ENCODE results near the gene CDH4.

CDH4 gene

DNA sequence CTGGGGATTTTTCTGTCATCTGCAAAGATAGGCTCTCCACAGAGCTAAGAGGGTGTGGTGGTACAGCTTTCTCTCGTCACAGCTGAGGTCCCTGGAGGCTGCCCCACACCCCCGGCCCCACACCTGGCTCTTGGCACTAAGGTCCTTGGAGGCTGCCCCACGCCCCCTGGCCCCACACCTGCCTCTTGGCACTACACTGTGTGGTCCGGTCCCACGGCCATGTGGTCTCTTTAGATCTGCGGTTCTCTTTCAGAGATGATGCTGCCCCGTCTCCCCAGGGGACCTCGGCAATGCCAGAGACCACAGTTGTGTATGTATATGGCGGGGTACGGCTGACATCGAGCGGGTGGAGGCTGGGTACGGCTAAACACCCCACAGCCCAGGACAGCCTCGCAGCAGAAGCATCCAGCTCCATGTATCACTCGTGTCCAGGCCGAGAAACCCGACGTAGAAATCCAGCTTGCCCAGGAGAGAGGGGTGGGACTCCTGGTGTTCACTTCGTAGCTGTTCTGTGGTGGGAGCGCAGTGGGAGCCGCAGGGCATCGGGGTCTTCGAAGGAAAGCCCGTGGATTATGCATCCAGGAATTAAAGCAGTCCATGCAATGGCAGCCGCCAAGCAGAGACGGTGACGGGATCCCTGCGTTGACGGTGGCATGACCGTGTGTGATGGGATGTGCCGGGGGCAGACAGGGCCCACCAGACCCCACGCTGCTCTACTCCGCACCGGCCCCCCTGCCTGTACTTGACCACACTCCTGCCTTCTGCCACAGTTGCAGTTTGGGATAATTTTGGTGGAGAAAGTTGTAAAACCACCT lies 292.1 kb downstream of the CDH4 start:
- DNase-seq, result no peak

DNA sequence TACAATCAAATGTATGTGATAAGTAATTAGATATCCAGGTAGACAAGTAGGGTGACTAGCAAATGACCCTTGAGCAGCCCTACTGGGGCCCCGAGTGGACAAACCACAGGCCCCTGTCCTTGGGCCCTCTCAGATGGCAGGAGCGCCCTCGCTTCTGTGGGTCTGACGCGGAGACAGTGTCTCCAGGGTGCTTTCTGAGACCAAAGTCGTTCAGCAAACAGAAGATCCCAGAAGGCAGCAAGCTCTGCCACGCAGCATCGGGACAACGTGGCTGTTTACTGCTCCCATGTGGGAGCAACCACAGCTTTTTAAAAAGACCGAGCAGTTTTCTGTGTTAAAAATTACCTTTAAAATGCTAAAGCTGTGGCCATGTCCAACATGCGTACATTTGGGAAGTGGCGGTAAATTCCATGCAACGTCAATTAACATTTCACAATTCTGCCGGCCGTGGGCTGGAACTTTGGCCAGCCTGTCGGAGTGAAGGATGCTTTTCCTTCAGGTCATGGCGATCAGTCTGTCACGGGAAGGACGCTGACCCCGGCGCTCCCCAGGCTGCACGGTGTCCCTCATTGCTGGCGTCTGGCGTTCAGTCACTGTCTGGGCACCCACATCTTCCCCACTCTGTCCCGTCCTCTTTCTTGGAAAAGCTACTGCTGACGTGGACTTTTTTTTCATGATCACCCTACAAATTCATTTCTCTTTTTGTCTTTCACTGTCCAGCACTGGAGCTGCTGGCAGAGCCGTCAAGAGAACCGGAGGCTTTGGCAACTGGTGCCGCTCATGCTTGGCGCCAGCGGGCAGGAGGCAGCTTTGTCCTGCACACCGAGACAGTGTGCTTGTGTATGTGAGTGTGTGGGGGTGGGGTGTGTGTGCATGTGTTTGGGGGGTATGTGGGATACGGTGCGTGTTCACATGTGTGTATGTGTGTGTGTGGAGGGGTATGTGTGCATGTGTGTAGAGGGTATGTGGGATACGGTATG lies 293.1 kb downstream of the CDH4 start:
- DNase-seq, result no peak

DNA sequence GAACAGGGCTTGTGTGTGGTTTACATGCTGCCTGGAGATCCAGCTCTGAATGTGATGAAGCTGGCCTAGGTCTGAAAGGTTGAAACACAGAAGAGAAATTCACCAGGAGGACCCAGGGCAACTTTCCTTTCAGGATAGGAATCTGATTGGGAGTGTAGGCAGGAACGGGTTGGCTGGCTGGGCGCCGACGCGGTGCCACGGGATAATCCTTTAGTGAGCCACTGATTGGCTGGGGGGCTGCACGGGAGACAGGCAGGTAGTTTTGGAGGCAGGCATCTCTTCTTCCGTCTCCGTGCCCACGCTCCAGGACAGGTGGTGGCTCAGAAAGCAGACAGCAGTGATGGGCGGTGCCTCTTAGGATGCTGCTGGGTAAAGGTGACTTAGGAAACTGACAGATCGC lies 294.6 kb downstream of the CDH4 start:
- no peak for DNase-seq

DNA sequence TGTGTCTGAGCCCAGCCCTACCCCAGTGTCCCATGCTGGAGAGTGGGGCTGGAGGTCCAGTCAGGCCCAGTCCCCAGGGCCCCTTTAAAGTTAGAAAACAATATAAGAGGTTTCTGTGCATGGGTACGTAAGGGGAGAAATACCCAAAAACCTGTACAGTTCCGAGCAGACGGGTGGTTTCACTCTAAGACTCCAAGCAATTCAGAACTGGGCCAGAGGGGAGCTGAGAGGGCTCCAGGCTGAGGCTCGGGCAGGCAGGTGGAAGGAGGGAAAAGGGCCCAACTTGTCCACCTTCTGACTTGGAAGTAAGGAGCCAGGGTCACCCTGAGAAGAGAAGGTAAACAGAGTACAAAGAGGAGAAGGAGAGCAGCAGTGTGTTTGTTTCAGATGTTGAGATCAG lies 296.0 kb downstream of the CDH4 start:
- DNase-seq, result no peak

DNA sequence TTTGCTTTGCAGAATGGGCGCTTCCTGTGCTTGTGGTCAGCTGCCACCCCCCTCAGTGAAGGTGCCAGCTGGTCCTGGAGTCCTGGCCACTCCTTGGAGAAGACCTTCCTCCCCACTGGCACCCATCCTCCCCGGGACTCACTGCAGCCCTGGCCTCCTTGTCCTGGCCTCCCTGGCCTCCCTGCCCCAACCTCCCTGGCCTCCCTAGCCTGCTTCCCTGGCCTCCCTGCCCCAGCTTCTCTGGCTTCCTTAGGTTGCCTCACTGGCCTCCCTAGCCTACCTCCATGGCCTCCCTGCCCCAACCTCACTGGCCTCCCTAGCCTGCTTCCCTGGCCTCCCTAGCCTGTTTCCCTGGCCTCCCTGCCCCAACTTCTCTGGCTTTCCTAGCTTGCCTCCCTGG lies 297.8 kb downstream of the CDH4 start:
- no peak for DNase-seq

DNA sequence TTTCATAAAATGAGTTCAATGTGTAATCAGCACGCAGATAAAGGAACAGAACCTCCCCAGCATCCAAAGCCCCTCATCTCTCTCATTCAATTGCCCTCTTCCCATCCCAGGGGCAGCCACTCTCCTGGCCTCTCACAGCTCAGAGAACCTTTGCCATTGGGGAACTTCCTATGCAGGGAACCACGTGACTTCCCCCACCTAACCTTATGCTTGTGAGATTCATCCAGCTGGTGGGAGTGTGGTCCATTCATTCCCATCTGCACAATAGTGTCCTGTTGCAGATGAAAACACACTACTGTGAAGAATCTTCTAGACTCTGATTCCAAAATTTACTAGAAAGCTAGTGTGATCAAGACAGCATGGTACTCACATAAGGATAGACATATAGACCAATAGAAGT lies 299.3 kb downstream of the CDH4 start:
- no peak for DNase-seq

DNA sequence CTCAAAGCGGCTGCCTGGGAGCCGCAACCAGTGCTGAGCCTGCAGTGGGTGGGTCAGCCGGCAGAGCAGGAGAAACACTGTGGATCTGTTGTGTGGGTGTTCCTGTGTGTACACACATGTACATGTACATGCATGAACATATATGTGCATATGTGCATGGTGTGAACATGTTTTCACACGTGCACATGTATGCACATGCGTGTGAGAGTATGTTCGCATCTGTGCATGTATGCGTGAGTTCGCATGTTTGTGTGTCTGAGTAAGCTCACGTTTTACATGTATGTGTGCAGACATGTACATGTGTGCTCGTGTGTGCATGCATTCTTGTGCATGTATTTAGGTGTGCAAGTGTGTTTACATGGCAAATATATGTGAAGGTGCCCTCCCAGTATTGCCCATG lies 302.6 kb downstream of the CDH4 start:
- DNase-seq, result no peak

DNA sequence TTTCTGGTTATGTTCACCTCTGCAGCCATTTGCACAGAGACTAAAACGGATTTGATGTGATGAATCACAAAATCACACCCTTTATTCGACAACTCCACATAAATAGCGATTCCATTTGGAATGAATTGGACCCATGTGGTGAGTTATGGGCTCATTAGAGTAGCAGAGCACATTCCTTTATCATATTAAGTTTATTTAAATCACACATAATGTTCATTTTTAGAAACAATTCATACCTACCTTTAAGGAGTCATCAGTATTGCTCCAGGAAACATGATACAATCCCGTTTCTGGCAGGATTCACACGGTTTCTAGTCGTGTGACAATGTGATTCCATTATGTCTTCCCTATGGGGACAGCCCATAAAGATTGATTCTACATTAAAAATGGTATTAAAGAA lies 303.5 kb downstream of the CDH4 start:
- DNase-seq, result no peak

DNA sequence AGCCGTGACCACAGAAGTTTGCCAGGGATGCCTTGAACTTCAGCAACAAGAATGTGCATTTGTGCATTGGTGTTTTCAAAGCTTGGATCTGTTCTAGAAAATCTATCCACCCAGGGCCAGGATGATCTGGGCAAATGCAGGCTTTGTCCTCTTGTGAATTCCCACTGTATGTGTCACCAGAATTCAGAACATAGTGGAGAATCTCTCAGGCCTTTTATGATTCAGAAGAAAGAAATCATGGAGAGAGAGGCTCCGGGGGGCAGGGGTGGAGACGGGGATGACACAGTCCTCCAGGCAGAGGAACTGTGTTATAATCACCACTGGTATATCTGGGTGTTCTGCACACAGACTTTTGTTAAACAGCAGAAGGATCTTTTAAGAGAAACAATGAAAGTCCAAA lies 304.1 kb downstream of the CDH4 start:
- DNase-seq, result no peak

DNA sequence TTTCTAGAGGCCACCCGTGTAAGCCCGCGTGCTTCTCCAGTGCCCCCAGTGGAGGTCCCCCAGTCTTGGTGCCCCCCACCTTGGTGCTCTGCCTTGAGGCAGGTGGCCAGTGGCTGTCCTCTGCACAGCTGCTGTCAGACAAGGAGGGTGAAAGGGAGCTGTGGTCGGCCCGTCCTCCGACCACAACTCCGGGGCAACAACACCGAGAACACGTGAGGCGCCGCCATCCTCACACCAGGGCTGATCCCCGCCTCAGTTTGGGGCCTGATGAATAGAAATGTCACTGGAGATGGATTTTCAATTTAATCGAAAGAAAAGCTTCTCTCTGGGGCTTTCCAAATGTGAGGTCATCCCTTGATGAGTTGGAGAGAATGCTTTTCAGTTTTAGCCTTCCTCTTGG lies 304.6 kb downstream of the CDH4 start:
- DNase-seq, result no peak

DNA sequence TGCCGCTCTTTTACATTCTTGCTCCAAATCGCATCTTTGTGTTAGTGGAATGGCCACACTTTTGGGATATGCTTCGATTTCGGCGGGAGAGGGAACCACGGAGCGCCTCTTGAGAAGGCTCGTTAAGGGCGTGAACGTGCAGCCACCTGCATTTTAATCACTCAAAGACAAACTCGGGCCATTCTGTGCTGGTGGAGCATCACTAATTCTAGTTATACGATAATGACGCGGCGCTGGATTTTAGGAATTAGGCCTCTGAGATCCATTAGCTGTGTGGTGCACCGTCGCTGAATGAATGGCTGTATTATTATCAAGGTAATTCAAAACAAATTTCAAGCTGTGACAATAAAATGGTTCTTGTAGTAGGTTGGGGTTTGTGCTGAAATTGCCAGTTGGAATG lies 305.6 kb downstream of the CDH4 start:
- DNase-seq, result no peak

DNA sequence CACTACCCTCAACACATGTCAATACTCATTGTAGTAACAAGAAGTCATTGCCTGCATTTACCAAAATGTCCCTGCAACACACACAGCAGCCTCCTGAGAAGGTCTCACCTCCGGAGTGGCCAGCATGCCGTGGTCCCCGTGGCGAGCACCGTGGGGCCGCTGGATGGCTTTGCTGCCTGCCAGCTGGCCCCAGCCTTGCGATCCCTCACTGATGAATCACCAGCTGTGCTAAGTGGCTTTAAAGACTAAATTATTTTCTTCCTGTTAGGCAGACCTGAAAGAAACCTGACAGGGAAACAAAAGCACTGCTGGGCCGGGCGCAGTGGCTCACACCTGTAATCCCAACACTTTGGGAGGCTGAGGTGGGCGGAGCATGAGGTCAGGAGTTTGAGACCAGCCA lies 306.7 kb downstream of the CDH4 start:
- DNase-seq, result no peak

DNA sequence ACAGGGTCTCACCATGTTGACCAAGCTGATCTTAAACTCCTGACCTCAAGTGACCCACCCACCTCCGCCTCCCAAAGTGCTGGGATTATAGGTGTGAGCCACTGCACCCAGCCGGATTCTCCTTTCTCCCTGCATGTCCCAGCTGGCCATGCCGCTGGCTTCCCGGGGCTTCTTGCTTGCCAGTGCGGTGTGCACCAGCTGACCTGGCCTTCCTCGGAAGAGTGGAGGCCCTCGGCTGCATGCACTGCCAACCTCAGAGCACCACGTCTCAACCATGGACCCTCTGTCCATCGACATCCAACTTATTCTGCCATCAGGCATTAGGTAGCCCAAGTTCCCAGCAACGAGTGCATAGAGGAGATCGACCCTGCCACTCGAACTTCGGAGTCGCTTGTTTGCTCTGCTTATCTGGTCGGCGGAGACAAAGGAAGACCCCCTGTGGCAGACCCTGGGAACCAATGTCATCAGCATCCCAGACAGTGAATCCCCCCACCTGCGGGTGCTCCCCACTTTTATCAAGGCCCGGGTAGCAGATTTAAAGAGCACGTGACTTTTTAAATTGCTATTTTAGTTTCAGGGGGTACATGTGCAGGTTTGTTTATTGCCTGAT lies 307.8 kb downstream of the CDH4 start:
- no peak for DNase-seq

DNA sequence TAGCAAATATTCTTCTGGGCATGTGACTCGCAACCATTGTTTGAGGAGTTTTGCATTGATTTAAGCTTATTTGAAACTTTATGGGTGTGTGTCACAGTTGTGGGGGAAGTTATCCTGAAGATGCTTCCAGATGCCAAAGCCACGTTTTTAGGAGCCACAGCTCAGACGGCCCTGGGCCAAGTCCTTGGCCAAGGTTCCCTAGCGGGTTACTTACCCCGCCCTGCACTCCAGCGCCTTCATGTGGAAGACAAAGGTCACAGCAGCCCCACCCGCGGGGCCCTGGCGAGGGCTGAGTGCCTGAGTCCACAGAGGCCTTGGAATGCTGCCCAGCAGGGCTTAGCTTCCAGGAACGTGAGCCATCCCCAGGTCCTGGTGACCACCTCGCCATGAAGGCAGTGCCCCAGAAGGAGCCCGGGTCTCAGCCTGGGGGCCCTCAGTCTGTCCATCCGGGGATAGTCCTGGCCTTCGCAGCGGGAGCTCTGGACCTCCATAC lies 308.3 kb downstream of the CDH4 start:
- no peak for DNase-seq

DNA sequence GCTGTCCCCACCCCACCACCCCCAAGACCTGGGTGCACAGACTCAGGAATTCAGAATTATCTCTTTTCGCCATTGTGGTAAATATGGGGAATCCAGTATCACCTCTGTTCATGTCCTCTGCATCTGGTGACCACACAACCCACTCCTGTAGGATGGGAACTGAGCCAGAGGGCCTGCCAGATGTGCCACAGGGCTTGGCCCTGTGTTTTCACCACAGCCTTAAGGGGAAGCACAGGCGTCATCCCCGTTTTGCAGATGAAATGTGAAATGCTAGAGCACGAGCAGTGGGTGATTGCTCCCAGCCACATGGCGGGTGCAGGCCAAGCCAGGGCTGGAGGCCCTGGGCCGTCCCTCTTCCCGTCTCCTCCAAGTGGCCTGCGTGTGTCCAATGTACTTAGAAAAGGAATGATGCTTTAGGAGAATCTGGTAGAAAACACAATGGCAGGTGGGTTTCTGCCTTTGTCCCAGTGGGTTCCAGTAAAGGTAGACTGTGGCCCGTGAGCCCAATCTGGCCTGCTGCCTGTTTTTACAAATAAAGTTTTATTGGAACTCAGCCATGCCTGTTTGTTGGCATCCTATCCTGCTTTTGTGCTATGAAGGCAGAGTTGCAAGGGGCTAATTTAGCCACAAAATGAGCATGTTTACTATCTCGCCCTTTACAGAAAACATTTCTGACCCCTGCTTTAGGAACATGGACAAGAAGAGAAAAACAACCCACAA lies 309.2 kb downstream of the CDH4 start:
- DNase-seq, result no peak

DNA sequence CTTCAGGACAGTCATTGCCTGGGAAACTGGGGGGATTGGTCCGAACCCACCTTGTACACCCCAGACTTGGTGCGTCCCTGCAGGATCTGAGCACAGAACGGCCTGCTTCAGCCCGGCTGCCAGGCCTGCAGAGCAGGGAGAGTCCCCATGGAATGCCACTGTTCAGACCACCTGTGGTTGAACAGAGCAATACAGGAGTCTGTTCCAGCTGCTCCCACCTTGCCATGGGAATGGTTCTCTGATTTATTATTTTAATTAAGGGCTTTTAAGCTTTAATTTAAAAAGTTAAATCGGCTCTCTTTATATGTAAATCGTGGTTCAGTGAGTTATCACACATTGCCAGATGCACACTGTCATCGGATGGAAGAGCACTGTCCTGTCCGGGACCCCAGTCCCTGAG lies 310.4 kb downstream of the CDH4 start:
- no peak for DNase-seq

DNA sequence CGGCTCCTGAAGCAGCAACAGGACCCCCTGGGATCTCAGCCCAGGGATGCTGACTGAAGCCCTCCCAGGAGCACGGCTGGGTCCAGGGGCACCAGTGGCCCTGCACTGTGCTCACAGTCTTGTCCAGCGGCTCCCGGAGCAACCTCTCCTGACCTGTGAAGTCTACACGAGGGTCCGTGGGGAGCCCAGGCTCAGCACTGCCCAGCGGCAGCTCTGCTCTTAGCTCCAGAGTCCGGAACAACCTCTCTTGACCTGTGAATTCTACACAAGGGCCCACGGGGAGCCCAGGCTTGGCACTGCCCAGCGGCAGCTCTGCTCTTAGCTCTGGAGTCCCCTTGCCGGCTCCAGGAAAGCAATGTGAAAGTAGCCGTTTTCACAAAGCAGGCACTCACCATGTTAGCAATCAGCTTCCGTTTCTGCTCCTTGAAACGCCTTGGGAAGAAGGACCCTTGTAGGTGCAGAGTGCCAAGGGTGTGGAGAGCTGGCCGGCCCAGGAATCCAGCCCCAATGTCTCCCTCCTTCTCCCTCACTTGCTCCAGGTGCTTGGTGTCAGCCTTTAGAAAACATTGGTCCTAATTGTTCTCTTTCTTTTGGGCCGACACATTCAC lies 310.9 kb downstream of the CDH4 start:
- DNase-seq, result no peak

DNA sequence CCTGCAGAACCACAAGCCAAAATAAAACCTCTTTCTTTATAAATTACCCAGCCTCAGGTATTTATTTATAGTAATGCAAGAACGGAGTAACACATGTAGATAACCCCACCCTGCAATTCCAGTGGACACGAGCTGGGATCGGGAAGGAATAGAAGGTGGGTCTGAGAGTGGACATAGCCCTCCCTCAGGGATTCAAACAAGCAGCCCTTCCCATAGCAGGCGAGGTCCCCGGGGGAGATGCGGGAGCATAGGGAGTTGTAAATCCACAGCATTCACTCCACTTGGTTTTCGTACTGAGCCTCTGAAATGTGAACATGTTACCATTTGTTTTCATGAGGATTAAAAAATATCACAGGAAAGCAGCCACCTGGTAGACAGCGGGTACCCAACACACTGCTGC lies 312.6 kb downstream of the CDH4 start:
- DNase-seq, result no peak

DNA sequence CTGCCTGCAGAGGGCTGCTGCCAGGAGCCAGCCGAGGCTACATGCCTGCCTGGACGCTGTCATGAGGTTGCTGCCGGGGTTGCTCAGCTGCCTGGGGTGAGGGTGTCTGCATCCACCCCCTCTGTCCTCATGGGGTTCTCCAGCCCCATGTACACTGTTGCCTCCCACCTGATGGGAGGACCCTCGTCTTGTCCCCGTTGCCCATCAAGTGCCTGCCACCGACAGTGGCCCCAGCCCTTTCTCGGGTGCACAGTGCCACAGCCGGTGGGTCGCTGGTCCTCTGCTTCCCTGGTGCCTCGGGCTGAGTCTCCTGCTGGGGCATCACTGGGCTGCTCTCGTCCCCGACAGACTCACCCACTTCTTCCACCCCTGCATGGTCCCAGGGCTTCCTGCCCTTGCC lies 313.7 kb downstream of the CDH4 start:
- no peak for DNase-seq

DNA sequence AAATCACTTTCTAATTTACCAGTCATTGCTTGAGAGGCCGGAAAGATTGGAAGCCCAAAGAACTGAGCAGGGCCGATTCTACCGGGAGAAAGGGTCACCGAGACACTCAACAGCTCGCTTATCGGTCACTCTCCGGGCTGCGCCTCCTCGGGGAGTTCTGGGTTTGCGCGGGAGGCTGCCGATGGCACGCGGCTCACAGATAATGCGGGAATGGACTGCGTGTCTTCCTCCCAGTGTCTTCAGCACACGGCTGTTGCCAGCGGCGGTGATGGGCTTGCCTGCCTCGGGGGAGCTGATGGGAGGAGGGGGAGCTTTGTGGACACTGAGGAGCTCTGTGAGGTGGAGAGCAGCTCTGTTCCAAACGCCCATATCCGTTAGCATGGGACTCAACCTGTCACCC lies 314.6 kb downstream of the CDH4 start:
- DNase-seq, result no peak

DNA sequence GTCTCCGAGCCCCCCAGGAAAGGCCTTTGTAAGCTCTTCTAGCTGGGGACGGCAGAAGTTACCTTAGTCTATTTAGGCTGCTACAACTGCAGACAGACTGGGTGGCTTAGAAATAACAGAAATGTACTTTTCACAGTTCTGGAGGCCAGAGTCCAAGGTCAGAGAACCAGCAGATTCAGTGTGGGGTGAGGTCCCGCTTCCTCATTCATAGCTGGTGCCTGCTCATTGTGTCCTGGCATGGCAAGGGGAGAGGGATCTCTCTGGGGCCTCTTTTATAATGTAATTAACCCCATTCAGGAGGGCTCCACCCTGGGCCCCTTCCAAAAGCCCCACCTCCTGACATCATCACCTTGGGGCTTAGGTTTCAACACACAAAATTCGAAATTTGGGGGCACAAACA lies 315.1 kb downstream of the CDH4 start:
- DNase-seq, result no peak

DNA sequence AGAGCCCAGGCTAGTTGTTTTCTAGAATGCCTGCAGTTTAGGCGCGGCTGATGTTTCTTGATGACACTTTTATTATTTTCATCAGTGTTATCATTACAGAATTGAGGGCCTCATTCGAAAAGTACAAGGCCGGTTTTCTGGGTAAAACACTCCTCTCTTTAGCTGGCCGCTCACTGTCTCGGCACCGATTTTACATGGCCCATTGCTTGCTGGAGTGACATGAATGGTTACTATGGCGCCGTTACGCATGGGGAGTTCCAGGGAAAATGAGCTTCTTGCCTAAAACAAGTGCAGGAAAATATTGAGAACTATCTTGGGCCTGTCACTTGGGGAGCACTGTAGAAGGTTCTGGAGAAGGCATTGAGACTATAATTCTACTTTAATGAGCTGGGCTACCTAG lies 317.8 kb downstream of the CDH4 start:
- DNase-seq, result no peak
